ENCODE results near the gene GPRC5A. TPM values are rescaled to one million over a fixed set of nuclear protein-coding genes. Genes with fewer than 3 reads are reported as not detected.

Gene GPRC5A
- total and polyA plus RNA-seq, 10 of the 15 experiments (the other 5 are each of a cell fraction or from before 2014, with no cell fraction given): 0.10 to 2.8 (median 1.1) TPM

DNA sequence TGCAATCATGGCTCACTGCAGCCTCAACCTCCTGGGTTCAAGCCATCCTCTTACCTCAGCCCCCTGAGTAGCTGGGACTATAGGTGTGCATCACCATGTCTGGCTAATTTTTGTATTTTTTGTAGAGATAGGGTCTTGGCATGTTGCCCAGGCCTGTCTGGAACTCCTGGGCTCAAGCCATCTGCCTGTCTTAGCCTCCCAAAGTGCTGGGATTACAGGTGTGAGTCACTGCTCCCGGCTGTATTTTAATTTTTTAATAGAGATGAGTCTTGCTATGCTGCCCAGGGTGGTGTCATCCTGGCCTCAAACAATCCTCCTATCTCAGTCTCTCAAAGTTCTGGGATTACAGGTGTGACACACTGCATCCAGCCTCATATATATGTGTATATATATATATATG is 31.7 kb upstream of the GPRC5A start:
- intact Hi-C loops (cut with micrococcal nuclease; ENCODE audit: unreplicated experiment) (no loop called here), in situ Hi-C loops (cut with MboI) (no loop called here)
- TF ChIP-seq POU2F2 (IDR thresholded peaks at IDR 0.05; ENCODE audit: borderline replicate concordance, low read depth, low read length) (no peak), TCF12 (IDR thresholded peaks at IDR 0.05; ENCODE audit: low read depth, low read length) (no peak), FOS (IDR thresholded peaks at IDR 0.05; ENCODE audit: borderline replicate concordance, extremely low read depth, insufficient read length) (no peak), LARP7 (IDR thresholded peaks at IDR 0.05) (no peak), IKZF1 (conservative IDR thresholded peaks at IDR 0.05) (no peak), DPF2 (IDR thresholded peaks at IDR 0.05) (no peak)
- TF ChIP-seq, protein P1, sequence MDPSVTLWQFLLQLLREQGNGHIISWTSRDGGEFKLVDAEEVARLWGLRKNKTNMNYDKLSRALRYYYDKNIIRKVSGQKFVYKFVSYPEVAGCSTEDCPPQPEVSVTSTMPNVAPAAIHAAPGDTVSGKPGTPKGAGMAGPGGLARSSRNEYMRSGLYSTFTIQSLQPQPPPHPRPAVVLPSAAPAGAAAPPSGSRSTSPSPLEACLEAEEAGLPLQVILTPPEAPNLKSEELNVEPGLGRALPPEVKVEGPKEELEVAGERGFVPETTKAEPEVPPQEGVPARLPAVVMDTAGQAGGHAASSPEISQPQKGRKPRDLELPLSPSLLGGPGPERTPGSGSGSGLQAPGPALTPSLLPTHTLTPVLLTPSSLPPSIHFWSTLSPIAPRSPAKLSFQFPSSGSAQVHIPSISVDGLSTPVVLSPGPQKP (IDR thresholded peaks at IDR 0.05; ENCODE audit: low read depth, low read length): no peak
- TF ChIP-seq, protein P2, sequence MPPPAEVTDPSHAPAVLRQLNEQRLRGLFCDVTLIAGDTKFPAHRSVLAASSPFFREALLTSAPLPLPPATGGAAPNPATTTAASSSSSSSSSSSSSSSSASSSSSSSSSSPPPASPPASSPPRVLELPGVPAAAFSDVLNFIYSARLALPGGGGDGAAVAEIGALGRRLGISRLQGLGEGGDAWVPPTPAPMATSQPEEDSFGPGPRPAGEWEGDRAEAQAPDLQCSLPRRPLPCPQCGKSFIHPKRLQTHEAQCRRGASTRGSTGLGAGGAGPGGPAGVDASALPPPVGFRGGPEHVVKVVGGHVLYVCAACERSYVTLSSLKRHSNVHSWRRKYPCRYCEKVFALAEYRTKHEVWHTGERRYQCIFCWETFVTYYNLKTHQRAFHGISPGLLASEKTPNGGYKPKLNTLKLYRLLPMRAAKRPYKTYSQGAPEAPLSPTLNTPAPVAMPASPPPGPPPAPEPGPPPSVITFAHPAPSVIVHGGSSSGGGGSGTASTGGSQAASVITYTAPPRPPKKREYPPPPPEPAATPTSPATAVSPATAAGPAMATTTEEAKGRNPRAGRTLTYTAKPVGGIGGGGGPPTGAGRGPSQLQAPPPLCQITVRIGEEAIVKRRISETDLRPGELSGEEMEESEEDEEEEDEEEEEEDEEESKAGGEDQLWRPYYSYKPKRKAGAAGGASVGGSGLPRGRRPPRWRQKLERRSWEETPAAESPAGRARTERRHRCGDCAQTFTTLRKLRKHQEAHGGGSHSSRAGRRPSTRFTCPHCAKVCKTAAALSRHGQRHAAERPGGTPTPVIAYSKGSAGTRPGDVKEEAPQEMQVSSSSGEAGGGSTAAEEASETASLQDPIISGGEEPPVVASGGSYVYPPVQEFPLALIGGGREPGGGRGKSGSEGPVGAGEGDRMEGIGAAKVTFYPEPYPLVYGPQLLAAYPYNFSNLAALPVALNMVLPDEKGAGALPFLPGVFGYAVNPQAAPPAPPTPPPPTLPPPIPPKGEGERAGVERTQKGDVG (CRISPR knock-in tag; IDR thresholded peaks at IDR 0.05): no peak
- Histone ChIP-seq H4K20me1 (ENCODE audit: control insufficient read depth, insufficient read depth) (no peaks in the 10 kb centered on the region), H3K27me3 (replicated peaks in 1 of 2; ENCODE audit: control insufficient read depth in 2 of 2, insufficient read depth in 2 of 2, low read length in 1 of 2) (no peaks in the 10 kb centered on the region), H3K36me3 (ENCODE audit: control insufficient read depth in 2 of 2, insufficient read depth in 2 of 2, low read length in 1 of 2) (no peaks in the 10 kb centered on the region), H3K79me2 (ENCODE audit: control insufficient read depth, insufficient read depth, low read length) (no peaks in the 10 kb centered on the region), H3K9me3 (replicated peaks; ENCODE audit: control insufficient read depth, insufficient read depth, low read length) (no peaks in the 10 kb centered on the region), H3K4me1 (ENCODE audit: control insufficient read depth, insufficient read depth, low read length) (no peaks in the 10 kb centered on the region), H3K4me2 (ENCODE audit: control insufficient read depth, insufficient read depth) (no peak overlapping the region), H3K4me3 (no peak overlapping the region), H2AFZ (ENCODE audit: control insufficient read depth, low read depth, low read length) (no peak overlapping the region), H3K9ac (ENCODE audit: control insufficient read depth, insufficient read depth, low read length) (no peak overlapping the region), H3K27ac (ENCODE audit: control insufficient read depth, insufficient read depth) (no peak overlapping the region)
- FAIRE-seq (no peak), ATAC-seq (no peak), DNase-seq (ENCODE audit: low read depth, low spot score) (no peak)
- POLR2A ChIA-PET: no interaction called here
- 40% methylated on average over 1 of the region's 1 CpG for WGBS (ENCODE audit: insufficient coverage, insufficient replicate concordance, low lambda C conversion rate, missing lambda C conversion rate)
- no TSS peak for BruUV-seq (replicated peaks)
- SMC1A ChIA-PET (ENCODE audit: uncharacterized antibody, unreplicated experiment): no interaction called here
- RAD21 ChIA-PET (ENCODE audit: unreplicated experiment): no interaction called here
- CTCF ChIA-PET: no interaction called here

Measured in GM12878 (cell line).